D721Med (cell line): ENCODE data around the gene COPS9.

ENCODE experiments used
- DNase-seq: peaks from one replicate; pipeline ENCODE4 v3.0.0; 2011; ENCODE audit warnings: low spot score; ENCODE audit not compliant: insufficient read length
- FAIRE-seq: peaks from 2 replicates; lab custom pipeline; 2011; peaks lifted over from hg19 to GRCh38; lab: Jason Lieb, UNC
- TF ChIP-seq, protein P1 (sequence below): IDR thresholded peaks from 2 replicates; pipeline ENCODE4 v1.5.1; 2012; ENCODE audit warnings: mild to moderate bottlenecking, control low read depth; ENCODE audit not compliant: insufficient read depth; ENCODE audit errors: missing control alignments

COPS9 gene

DNA sequence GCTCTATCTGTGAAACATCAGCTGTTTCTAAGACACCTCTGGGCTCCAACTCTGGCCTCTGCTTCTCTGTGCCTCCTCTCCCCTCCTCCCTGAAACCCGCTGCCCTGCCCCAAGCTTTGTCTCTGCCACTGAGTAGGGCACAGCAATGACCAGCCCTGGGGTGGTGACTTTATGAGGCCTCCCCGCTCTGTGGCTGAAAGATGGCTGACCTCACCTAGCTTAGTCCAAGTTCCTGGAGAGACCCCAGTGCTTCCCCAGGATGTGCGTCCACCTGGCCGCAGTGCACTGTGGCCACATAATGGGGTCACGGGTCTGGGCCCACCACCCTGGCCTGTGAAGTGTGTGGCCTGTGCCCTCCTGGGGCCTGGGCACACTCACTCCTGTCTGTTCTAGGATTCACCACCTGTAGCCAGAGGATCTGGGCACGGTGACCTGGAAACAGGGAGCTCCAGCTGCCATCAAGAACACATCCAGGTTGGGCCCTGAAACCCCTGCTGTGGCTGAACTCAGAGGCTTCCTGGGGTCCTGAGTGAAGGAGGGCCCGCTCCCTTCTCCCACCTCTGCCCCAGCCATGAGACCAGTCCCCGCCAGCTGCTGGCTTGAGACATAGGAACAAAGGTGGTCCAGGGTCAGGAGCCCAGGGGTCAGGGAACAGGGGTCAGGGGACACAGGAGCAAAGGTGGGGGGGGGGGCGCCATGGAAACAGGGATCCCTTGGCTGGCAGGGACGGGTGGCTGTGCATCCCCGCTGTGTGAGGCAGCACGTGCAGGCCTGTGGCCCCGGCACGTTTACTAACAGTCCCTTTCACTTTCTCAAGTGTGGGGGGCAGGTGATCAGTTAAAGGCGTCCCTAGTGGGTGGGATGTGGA lies 33.6 kb upstream of the COPS9 start:
- FAIRE-seq (no peak), DNase-seq (no peak)
- TF ChIP-seq, protein P1, sequence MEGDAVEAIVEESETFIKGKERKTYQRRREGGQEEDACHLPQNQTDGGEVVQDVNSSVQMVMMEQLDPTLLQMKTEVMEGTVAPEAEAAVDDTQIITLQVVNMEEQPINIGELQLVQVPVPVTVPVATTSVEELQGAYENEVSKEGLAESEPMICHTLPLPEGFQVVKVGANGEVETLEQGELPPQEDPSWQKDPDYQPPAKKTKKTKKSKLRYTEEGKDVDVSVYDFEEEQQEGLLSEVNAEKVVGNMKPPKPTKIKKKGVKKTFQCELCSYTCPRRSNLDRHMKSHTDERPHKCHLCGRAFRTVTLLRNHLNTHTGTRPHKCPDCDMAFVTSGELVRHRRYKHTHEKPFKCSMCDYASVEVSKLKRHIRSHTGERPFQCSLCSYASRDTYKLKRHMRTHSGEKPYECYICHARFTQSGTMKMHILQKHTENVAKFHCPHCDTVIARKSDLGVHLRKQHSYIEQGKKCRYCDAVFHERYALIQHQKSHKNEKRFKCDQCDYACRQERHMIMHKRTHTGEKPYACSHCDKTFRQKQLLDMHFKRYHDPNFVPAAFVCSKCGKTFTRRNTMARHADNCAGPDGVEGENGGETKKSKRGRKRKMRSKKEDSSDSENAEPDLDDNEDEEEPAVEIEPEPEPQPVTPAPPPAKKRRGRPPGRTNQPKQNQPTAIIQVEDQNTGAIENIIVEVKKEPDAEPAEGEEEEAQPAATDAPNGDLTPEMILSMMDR: no peak

DNA sequence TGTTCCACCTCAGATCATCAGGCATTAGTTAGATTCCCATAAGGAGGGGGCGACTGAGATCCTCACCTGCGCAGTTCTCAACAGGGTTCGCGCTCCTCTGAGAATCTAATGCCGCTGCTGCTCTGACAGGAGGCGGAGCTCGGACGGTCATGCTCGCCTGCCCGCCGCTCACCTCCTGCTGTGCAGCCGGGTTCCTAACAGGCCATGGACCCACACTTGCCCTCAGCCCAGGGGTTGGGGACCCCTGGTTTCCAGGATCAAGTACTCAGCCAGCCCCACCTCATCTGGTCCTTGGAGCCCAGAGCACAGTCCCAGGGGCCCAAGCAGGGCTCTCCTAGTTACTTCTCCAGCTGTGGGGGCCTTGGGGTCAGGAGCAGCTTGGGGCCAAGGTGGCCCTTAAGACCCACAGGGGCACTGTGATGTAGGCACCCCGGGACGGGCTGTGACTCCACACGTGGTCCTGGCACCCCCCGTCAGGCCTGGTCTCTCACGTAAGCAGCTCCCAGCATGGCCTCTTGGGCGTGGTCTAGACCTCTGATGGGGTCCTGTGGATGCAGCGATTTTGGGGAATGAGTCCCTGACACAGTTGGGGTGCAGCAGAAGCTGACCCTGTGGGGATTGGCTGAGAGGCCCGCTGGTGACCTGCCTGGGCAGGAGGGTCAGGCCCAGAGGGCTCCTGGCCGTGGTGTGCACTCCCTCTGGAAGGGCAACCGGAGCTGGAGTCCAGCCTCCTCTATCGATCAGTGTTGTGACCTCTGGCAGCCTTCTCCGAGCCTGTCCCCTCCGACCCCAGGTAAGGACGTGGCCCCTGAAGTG lies 32.6 kb upstream of the COPS9 start:
- no peak for FAIRE-seq
- no peak for DNase-seq
- TF ChIP-seq, protein P1: no peak

DNA sequence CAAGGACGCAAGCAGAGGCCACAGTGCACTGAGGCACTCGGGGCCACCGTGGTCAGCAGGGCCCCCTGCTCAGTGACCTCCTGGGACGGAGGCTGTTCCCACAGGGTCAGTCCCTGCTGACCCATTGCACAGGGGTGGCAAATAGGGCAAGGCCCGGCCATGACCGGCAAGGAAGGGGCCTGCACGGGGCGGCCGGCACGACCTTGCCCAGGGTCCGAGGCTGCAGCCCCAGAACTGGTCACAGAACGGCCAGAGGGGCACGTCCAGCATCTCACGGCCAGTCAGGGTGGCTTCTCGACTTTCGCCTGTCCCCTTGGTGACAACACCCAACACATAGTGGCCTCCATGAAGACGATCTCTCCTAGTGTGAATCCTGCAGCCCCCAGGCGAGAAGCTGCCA lies 31.9 kb upstream of the COPS9 start:
- TF ChIP-seq, protein P1: no peak
- no peak for FAIRE-seq

DNA sequence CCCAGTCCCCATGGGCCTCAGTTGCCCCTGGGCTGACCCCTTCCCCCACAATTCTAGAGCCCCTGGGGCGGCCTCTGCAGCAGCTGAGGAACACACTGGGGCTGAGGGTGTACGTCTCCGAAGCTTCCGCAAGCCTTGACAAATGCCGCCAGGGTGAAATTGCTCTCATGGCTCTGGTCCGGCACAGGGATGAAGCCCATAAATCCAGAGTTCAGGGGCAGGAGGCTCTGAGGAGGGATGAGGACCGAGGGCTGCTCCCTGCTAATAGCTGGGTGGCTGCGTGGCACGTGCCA lies 31.4 kb upstream of the COPS9 start:
- FAIRE-seq (no peak), DNase-seq (no peak)
- TF ChIP-seq, protein P1: no peak

More for the DNA sequence above, 31.9 kb upstream of the COPS9 start:
- no peak for DNase-seq

DNA sequence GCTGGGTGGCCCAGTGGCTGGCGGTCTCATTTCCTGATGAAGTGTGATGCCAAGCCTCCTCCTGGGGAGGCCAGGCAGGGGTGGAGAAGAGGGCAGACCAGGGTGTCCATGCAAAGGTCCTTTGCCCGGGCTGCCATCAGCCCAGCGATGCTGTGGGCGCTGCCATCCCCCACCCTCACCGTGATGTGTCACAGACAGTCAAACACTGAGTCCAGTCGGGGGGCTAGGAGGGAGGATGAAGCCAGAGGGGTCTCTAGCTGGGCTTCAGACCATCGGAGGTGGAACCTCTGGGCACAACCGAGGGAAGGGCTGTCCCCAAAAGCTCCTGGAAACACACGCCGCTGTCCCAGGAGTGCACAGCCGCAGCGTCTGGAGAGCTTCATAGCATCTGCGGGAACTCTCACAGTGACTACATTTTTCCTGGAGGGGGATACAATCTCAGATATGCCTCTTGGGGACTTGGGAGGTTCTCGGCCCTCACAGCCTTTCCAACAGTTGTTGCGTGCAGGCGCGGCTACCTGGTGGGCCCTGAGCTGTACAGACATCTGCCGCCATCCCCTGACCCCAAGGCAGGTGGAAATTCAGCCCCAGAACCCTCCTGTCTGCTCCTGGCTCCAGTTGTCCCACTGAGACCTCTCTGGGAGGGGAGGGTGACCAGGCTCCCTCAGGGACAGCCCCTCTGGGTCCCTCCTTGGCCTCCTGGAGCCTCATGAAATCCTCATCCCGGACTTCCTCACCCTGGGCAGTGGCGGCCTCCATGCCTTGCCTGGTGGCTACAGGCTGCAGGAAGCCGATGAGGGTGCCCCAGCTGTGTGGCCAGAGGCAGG lies 30.9 kb upstream of the COPS9 start:
- no peak for FAIRE-seq
- DNase-seq: no peak
- TF ChIP-seq, protein P1: no peak

DNA sequence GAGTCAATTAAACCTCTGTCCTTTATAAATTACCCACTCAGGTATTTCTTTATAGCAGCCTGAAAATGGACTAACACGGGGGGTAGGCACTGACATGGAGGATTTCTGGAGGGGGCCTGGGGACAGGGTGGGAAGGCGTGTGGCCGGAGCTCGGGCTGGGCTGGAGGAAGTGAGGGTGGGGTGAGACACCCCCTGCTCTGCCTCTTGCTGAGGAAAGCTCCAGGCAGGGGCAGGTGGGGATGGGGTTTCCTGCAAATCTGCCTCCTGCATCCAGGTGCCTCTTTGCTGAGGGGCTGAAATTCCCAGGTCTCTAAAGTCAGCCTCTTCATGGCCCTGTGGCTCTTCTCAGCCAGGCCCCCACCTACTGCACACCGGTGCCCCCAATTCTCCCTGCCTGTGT lies 30.1 kb upstream of the COPS9 start:
- FAIRE-seq (no peak), DNase-seq (no peak)
- TF ChIP-seq, protein P1: no peak
